MCF 10A (cell line): ENCODE data around the gene AP1M1. TPM values are rescaled to one million over a fixed set of nuclear protein-coding genes. Genes with fewer than 3 reads are reported as not detected.

Source experiments
- BruUV-seq: library from RNA; stranded (reverse); fragments of 400-500 nt; replicated peaks from 2 replicates; lab custom pipeline; 2021; lab: Mats Ljungman, UMichigan
- CTCF ChIA-PET: fragments of 300-600 bp; sonication (Branson Sonifier 250); formaldehyde crosslinking; extraction: SDS; loops from one replicate; lab custom pipeline; 2021; ENCODE audit warnings: antibody characterized with exemption, inconsistent platforms; lab: Yijun Ruan, JAX
- POLR2A ChIA-PET: fragments of 300-600, 350-650 bp; sonication (Branson Sonifier 250); formaldehyde crosslinking; extraction: SDS; loops from one replicate; lab custom pipeline; 2020; ENCODE audit warnings: antibody characterized with exemption, inconsistent platforms; lab: Yijun Ruan, JAX
- DNase-seq: peaks from one replicate; pipeline ENCODE4 v3.0.0-alpha.2; 2018; ENCODE audit not compliant: unreplicated experiment
- H3K27ac Mint-ChIP-seq: one replicate; pipeline ENCODE4 v1.8.0; 2022; ENCODE audit warnings: mild to moderate bottlenecking, low read depth, mixed read lengths; ENCODE audit not compliant: unreplicated experiment
- H3K27me3 Mint-ChIP-seq: one replicate; pipeline ENCODE4 v1.8.0; 2022; ENCODE audit warnings: mixed read lengths; ENCODE audit not compliant: insufficient read depth, unreplicated experiment
- H3K36me3 Mint-ChIP-seq: one replicate; pipeline ENCODE4 v1.8.0; 2022; ENCODE audit warnings: mild to moderate bottlenecking, moderate library complexity, mixed read lengths; ENCODE audit not compliant: insufficient read depth, unreplicated experiment
- H3K4me1 Mint-ChIP-seq: one replicate; pipeline ENCODE4 v1.8.0; 2022; ENCODE audit warnings: mixed read lengths; ENCODE audit not compliant: insufficient read depth, unreplicated experiment
- H3K4me3 Mint-ChIP-seq: one replicate; pipeline ENCODE4 v1.8.0; 2022; ENCODE audit warnings: mild to moderate bottlenecking, moderate library complexity, mixed read lengths; ENCODE audit not compliant: unreplicated experiment
- H3K9me3 Mint-ChIP-seq: one replicate; pipeline ENCODE4 v1.8.0; 2022; ENCODE audit warnings: mixed read lengths; ENCODE audit not compliant: unreplicated experiment
- CTCF ChIP-seq: fragments of 200-600 bp; IDR thresholded peaks from one replicate; pipeline ENCODE4 v1.8.0; 2022; ENCODE audit warnings: antibody characterized with exemption, mild to moderate bottlenecking; ENCODE audit not compliant: unreplicated experiment
- intact Hi-C: fragments of 100-400 bp; cut with micrococcal nuclease; formaldehyde crosslinking; loops from 2 replicates; pipeline ENCODE4 v1.14.1; 2022
- total RNA-seq: library from RNA; stranded (reverse); gene quantifications from 2 replicates; pipeline ENCODE4 v1.2.3, GENCODE V29; 2022

AP1M1 gene
- total RNA-seq, 1 experiment from 2014 or later, result 53.8 TPM

- no peak for TF ChIP-seq CTCF
- peaks cover 31% of the 10 kb centered on the region for H3K4me1 Mint-ChIP-seq
- no peak overlapping the region for H3K4me3 Mint-ChIP-seq
- peaks cover 38% of the 10 kb centered on the region for H3K36me3 Mint-ChIP-seq
- CTCF ChIA-PET, result interaction anchor here (0.6 kb wide), 1 partner anchor 9 kb away, joined by 4 read pairs; no protein-coding TSS in a partner anchor
- BruUV-seq, result no TSS peak
- no peaks in the 10 kb centered on the region for H3K27me3 Mint-ChIP-seq
- intact Hi-C loops, result no loop called here
- POLR2A ChIA-PET, result interaction anchor here (0.8 kb wide), 1 partner anchor 10 kb away, joined by 3 read pairs; no protein-coding TSS in a partner anchor
- no peaks in the 10 kb centered on the region for H3K9me3 Mint-ChIP-seq
- H3K27ac Mint-ChIP-seq, result peak overlapping the region; percentile 78
- peak; percentile 64 for DNase-seq
These were observed 2.6 kb downstream of the AP1M1 start for GRCh38 chr19:16200038-16201010.

- Mint-ChIP-seq H3K27me3 (no peaks in the 10 kb centered on the region), H3K9me3 (no peaks in the 10 kb centered on the region), H3K27ac (peak overlapping the region; percentile 78), H3K4me3 (no peak overlapping the region), H3K36me3 (peaks cover 45% of the 10 kb centered on the region), H3K4me1 (peaks cover 31% of the 10 kb centered on the region)
- TF ChIP-seq CTCF, result no peak
- intact Hi-C loops, result no loop called here
- CTCF ChIA-PET, result interaction anchor here (0.6 kb wide), 1 partner anchor 9 kb away, joined by 4 read pairs; no protein-coding TSS in a partner anchor
- POLR2A ChIA-PET, result no interaction called here
- BruUV-seq, result no TSS peak
- no peak for DNase-seq
These were observed 3.3 kb downstream of the AP1M1 start for GRCh38 chr19:16201011-16201391.

- Mint-ChIP-seq H3K27ac (no peak overlapping the region), H3K4me3 (no peak overlapping the region), H3K9me3 (no peaks in the 10 kb centered on the region), H3K36me3 (peaks cover 47% of the 10 kb centered on the region), H3K4me1 (peaks cover 27% of the 10 kb centered on the region), H3K27me3 (no peaks in the 10 kb centered on the region)
- TF ChIP-seq CTCF, result no peak
- BruUV-seq, result no TSS peak
- POLR2A ChIA-PET, result no interaction called here
- no peak for DNase-seq
- CTCF ChIA-PET, result interaction anchor here (0.6 kb wide), 2 partner anchors 46 to 92 kb away, joined by 3 to 4 read pairs; no protein-coding TSS in a partner anchor
- intact Hi-C loops, result no loop called here
These were observed 4.9 kb downstream of the AP1M1 start for GRCh38 chr19:16202320-16203255.
